Ishikawa (cell line): Measurements from ENCODE around the gene ARVCF.

Experiments
- EP300 ChIP-seq: IDR thresholded peaks from 2 replicates; pipeline ENCODE4 v1.6.1; 2012; ENCODE audit warnings: borderline replicate concordance
- NFIC ChIP-seq: IDR thresholded peaks from 2 replicates; pipeline ENCODE4 v1.6.1; 2012
- RAD21 ChIP-seq: IDR thresholded peaks from 2 replicates; pipeline ENCODE4 v1.6.1; 2012; ENCODE audit warnings: low read depth
- REST ChIP-seq: IDR thresholded peaks from 2 replicates; pipeline ENCODE4 v1.6.1; 2012; ENCODE audit warnings: low read depth, mild to moderate bottlenecking
- TCF12 ChIP-seq: IDR thresholded peaks from 2 replicates; pipeline ENCODE4 v1.6.1; 2012; ENCODE audit warnings: low read depth

GRCh38 chr22:20032407-20032991 lies 15.9 kb upstream of the ARVCF start:
- TF ChIP-seq RAD21 (no peak), NFIC (no peak), EP300 (no peak), REST (no peak), TCF12 (no peak)
